Neural cell (in vitro differentiated cells): ENCODE data around the gene PPIL4. TPM values are rescaled to one million over a fixed set of nuclear protein-coding genes. Genes with fewer than 3 reads are reported as not detected.

ENCODE experiments used
- H2AFZ ChIP-seq: fragments of 200-600, 300-800 bp; sonication (generic), shearing (Covaris generic); 2 replicates; pipeline ENCODE4 v1.6.0; 2014; ENCODE audit warnings: low read depth, mild to moderate bottlenecking, antibody characterized with exemption, low read length, moderate library complexity
- H3F3A ChIP-seq: fragments of 200-600 bp; shearing (Covaris generic); 2 replicates; pipeline ENCODE4 v1.6.1; 2016; ENCODE audit warnings: mild to moderate bottlenecking, moderate library complexity, mixed read lengths, antibody characterized with exemption, low read length; ENCODE audit not compliant: insufficient read depth, poor library complexity, severe bottlenecking
- H3K27ac ChIP-seq: fragments of 200-600, 300-800 bp; sonication (generic), shearing (Covaris generic); 2 replicates; pipeline ENCODE4 v1.5.1; 2014; ENCODE audit warnings: mild to moderate bottlenecking, low read length, moderate library complexity
- H3K27me3 ChIP-seq: fragments of 300-800, 200-600 bp; sonication (generic), shearing (Covaris generic); 2 replicates; pipeline ENCODE4 v1.6.0; 2014; ENCODE audit warnings: mild to moderate bottlenecking, low read depth, low read length, moderate library complexity; ENCODE audit not compliant: insufficient read depth
- H3K36me3 ChIP-seq: fragments of 300-800, 200-600 bp; sonication (generic), shearing (Covaris generic); 2 replicates; pipeline ENCODE4 v1.5.1; 2014; ENCODE audit warnings: mild to moderate bottlenecking, antibody characterized with exemption, low read length, moderate library complexity; ENCODE audit not compliant: insufficient read depth
- H3K4me2 ChIP-seq: fragments of 300-800, 200-600 bp; sonication (generic), shearing (Covaris generic); 2 replicates; pipeline ENCODE4 v1.6.0; 2014; ENCODE audit warnings: mild to moderate bottlenecking, low read length
- H3K4me3 ChIP-seq: fragments of 300-800, 200-600 bp; sonication (generic), shearing (Covaris generic); 2 replicates; pipeline ENCODE4 v1.5.1; 2014; ENCODE audit warnings: mild to moderate bottlenecking, low read length, moderate library complexity
- H3K79me2 ChIP-seq: fragments of 200-600 bp; shearing (Covaris generic); replicated peaks from 2 replicates; pipeline ENCODE4 v1.6.0; 2014; ENCODE audit warnings: mild to moderate bottlenecking, low read length, moderate library complexity; ENCODE audit not compliant: insufficient read depth
- H3K9ac ChIP-seq: fragments of 300-800, 200-600 bp; sonication (generic), shearing (Covaris generic); 2 replicates; pipeline ENCODE4 v1.6.1; 2016; ENCODE audit warnings: mild to moderate bottlenecking, low read length, mixed read lengths
- H3K9me2 ChIP-seq: fragments of 200-600 bp; shearing (Covaris generic); 2 replicates; pipeline ENCODE4 v1.6.1; 2016; ENCODE audit warnings: mild to moderate bottlenecking, low read length, mixed read lengths; ENCODE audit not compliant: insufficient read depth
- H3K9me3 ChIP-seq: fragments of 200-600, 300-800 bp; sonication (generic), shearing (Covaris generic); 2 replicates; pipeline ENCODE4 v1.6.1; 2016; ENCODE audit warnings: mild to moderate bottlenecking, mixed run types, low read length, moderate library complexity, mixed read lengths
- H4K20me1 ChIP-seq: fragments of 200-600 bp; shearing (Covaris generic); 2 replicates; pipeline ENCODE4 v1.6.1; 2016; ENCODE audit warnings: mild to moderate bottlenecking, mixed run types; ENCODE audit not compliant: insufficient read depth
- EP300 ChIP-seq: fragments of 450-650 bp; conservative IDR thresholded peaks from 2 replicates; pipeline ENCODE4 v1.6.1; 2014; ENCODE audit warnings: antibody characterized with exemption, mild to moderate bottlenecking, moderate library complexity; ENCODE audit not compliant: poor library complexity, severe bottlenecking
- EZH2 ChIP-seq: fragments of 200-600, 300-800 bp; shearing (Covaris generic), sonication (generic); IDR thresholded peaks from 2 replicates; pipeline ENCODE4 v1.6.1; 2014; ENCODE audit warnings: antibody characterized with exemption, low read length, borderline replicate concordance, mild to moderate bottlenecking; ENCODE audit not compliant: insufficient read depth, poor library complexity, severe bottlenecking
- MXI1 ChIP-seq: fragments of 450-650 bp; conservative IDR thresholded peaks from 2 replicates; pipeline ENCODE4 v1.6.1; 2014; ENCODE audit warnings: antibody characterized with exemption, mild to moderate bottlenecking; ENCODE audit not compliant: poor library complexity, severe bottlenecking
- POLR2AphosphoS5 ChIP-seq: IDR thresholded peaks from 2 replicates; pipeline ENCODE4 v1.6.1; 2012
- RAD21 ChIP-seq: fragments of 450-650 bp; conservative IDR thresholded peaks from 2 replicates; pipeline ENCODE4 v1.6.1; 2014; ENCODE audit warnings: antibody characterized with exemption, mild to moderate bottlenecking, moderate library complexity
- REST ChIP-seq: IDR thresholded peaks from 2 replicates; pipeline ENCODE4 v1.6.1; 2012; ENCODE audit warnings: borderline replicate concordance
- SMC3 ChIP-seq: fragments of 450-650 bp; conservative IDR thresholded peaks from 2 replicates; pipeline ENCODE4 v1.6.1; 2014; ENCODE audit warnings: antibody characterized with exemption, mild to moderate bottlenecking, moderate library complexity; ENCODE audit not compliant: poor library complexity
- TAF1 ChIP-seq: IDR thresholded peaks from 2 replicates; pipeline ENCODE4 v1.6.1; 2012; ENCODE audit warnings: low read depth
- polyA plus RNA-seq: library from polyadenylated mRNA; depleted of rRNA; stranded (reverse); fragments of >200 nt; gene quantifications from 2 replicates; pipeline ENCODE4 v1.2.3, GENCODE V29; 2014

Gene PPIL4
- polyA plus RNA-seq, 1 donor from 2014 or later, result 57.2 TPM

- Histone ChIP-seq H3K36me3 (no peaks in the 10 kb centered on the region), H3K27me3 (peaks cover 28% of the 10 kb centered on the region), H3K9me3 (no peaks in the 10 kb centered on the region), H3F3A (no peaks in the 10 kb centered on the region), H3K4me3 (no peak overlapping the region), H2AFZ (no peak overlapping the region), H4K20me1 (no peaks in the 10 kb centered on the region), H3K9ac (no peak overlapping the region), H3K27ac (no peak overlapping the region), H3K4me2 (no peak overlapping the region), H3K9me2 (no peaks in the 10 kb centered on the region), H3K79me2 (no peaks in the 10 kb centered on the region)
- no peak for TF ChIP-seq TAF1
Observed at GRCh38 chr6:149559389-149559788, 13.5 kb upstream of the PPIL4 start.

DNA sequence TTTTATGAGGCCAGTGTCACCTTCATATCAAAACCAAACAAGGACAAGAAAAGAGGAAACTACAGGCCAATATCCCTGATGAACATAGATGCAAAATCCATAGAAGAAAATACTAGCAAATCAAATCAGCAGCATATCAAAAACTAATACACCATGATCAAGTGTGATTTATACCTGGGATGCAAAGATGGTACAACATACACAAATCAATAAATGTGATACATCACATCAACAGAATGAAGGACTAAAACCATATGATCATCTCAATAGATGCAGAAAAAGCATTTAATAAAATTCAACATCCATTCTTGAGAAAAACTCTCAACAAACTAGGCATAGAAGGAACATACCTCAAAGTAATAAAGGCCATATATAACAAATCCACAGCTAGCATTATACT lies 12.2 kb upstream of the PPIL4 start:
- Histone ChIP-seq H3K27ac (no peak overlapping the region), H3K9ac (no peak overlapping the region), H3K36me3 (no peaks in the 10 kb centered on the region), H3K9me3 (no peaks in the 10 kb centered on the region), H3K9me2 (no peaks in the 10 kb centered on the region), H2AFZ (no peak overlapping the region), H3K4me3 (no peak overlapping the region), H3K79me2 (no peaks in the 10 kb centered on the region), H3K27me3 (peaks cover 18% of the 10 kb centered on the region), H3K4me2 (no peak overlapping the region), H4K20me1 (no peaks in the 10 kb centered on the region), H3F3A (no peaks in the 10 kb centered on the region)
- no peak for TF ChIP-seq EP300

DNA sequence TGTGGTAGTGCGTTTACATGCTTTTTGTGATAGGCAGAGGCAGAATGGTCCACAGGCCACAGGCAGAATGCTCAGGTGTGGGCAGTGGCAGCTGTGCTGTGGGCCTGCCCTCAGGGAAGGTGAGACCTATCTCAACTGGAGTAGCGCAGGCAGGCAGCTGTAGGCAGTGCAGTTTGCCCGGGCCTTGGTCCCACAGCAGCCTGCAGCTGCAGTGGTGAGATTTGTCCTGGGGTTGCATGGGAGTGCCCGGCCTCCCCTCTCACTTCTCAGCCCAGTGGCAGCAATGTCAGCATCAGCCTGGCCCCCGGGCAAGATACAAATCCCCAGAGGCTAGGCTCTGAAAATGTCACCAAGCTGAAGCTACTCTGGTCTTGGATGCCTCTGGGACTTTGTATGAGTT lies 6.1 kb upstream of the PPIL4 start:
- no peaks in the 10 kb centered on the region for H4K20me1 ChIP-seq
- H3K79me2 ChIP-seq, result no peaks in the 10 kb centered on the region
- H2AFZ ChIP-seq, result no peak overlapping the region
- no peaks in the 10 kb centered on the region for H3K36me3 ChIP-seq
- no peak overlapping the region for H3K27ac ChIP-seq
- no peaks in the 10 kb centered on the region for H3K9me2 ChIP-seq
- no peaks in the 10 kb centered on the region for H3F3A ChIP-seq
- H3K9ac ChIP-seq, result no peak overlapping the region
- no peaks in the 10 kb centered on the region for H3K9me3 ChIP-seq
- no peak overlapping the region for H3K4me3 ChIP-seq
- H3K4me2 ChIP-seq, result no peak overlapping the region
- no peaks in the 10 kb centered on the region for H3K27me3 ChIP-seq
- TF ChIP-seq SMC3 (no peak), MXI1 (no peak), REST (no peak), EZH2 (no peak), RAD21 (no peak), POLR2AphosphoS5 (no peak), EP300 (no peak), TAF1 (no peak)
